HG02759 (cell line): ENCODE data around the gene SEZ6L.

Experiments used
- ATAC-seq: cut with Tn5 transposase; IDR thresholded peaks from one replicate; pipeline ENCODE4 v1.9.1; 2021; ENCODE audit warnings: mild to moderate bottlenecking, moderate library complexity; ENCODE audit not compliant: unreplicated experiment

SEZ6L gene

GRCh38 chr22:26291940-26292666 is 122.8 kb downstream of the SEZ6L start:
- ATAC-seq: no peak

DNA sequence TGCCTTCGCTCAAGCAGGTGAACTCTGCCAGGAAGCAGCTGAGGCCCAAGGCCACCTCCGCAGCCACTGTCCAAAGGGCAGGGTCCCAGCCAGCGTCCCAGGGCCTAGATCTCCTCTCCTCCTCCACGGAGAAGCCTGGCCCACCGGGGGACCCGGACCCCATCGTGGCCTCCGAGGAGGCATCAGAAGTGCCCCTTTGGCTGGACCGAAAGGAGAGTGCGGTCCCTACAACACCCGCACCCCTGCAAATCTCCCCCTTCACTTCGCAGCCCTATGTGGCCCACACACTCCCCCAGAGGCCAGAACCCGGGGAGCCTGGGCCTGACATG is 123.4 kb downstream of the SEZ6L start:
- no peak for ATAC-seq

DNA sequence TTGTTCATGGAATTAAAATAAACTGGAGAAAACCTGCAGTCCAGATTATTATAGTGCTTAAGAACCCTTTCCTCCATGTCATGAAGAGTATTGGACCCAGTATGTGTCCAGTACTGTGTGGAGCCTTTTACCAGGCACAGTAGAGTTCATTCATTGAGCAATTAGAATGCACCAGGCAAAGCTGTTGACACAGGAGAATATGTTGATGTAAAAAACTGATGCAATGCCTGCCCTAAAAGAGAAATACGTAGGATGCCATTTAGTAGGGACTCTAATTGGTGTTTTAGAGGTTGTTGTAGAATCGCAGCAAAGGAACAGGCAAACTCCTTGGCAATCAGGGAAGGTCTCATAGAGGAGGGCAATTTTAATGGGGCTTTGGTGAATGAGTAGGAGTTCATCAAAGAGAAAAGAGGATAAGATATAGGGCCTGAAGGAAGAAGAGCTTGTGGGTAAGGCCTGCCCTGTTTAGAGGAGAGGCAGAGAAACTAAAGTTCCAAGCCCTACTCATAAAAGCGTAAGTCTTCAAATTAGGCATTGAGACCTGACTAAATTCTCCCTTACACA is 126.4 kb downstream of the SEZ6L start:
- no peak for ATAC-seq

DNA sequence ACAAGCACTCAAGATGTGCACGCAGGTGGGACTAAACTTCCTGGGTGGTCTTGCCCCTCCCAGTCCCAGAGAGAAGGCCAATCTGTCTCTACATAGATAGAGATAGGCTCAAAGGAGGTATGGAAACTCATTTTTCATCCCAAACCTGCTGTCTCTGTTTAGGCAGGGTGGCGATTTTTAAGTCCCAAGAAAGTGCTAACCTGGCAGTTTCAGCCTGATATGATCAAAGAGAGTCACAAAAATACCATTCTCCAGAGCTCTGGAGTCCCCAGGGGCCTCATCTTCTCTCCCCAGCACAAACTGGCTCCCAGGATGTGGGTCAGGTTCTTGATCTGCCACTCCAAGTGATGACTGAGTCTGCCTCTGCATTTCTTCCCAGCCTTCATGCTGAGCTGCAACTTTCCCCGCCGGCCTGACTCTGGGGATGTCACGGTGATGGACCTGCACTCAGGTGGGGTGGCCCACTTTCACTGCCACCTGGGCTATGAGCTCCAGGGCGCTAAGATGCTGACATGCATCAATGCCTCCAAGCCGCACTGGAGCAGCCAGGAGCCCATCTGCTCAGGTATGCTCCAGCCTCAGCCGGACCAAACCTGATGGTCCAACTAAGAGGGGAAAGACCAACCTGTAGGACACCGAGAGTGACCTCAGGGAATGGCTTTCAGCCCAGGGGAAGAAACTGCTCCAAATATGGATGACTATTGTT is 129.5 kb downstream of the SEZ6L start:
- no peak for ATAC-seq

DNA sequence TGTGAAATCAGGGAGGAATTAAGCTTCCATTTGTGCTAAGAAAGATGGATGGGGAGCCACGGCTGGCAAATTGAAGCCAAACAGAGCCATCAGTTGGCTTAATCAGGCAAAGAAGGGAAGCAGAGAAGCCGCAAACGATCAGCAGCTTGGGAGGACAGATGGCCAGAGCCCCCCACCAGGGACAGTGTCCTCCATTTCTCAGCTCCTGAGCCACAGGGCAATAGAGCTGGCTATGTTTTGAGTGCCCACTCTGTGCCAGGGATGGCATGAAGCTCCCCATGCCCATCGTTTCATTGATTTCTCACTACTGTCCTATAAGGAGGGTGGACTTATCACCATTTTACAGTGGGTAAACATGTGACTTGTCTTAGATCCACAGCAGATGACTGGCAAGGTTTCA is 133.5 kb downstream of the SEZ6L start:
- no peak for ATAC-seq

DNA sequence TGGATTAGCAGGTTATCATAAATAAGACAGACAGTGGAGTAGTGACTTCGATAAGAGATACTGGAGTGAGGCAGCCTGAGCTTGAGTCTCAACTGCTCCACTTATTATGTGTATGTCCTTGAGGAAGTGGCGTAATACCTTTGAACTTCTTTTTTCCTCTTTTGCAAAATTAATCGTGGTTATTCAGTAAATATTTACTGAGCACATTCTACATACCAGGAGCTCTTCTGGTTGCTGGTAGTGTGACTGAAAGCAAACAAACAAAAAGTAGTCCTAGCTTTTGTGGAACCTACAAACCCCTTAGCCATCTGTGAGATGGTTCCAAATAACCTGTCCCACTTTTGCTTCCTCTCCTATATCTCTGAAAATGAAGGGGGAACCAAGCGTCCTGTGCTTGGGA is 134.2 kb downstream of the SEZ6L start:
- no peak for ATAC-seq

DNA sequence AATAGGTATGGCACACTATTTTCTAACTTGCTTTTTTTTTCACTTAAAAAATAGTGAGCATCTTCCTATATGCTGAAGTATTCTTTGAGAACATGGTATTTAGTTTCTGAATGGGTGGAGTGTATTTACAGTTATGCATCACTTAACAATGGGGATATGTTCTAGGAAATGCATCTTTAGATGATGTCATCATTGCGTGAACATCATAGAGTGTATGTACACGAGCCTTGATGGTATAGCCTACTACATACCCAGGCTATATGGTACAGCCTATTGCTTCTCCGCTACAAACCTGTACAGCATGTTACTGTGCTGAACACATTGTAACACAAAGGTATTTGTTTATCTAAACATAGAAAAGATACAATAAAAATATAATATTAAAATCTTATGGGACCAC is 135.5 kb downstream of the SEZ6L start:
- ATAC-seq: no peak

DNA sequence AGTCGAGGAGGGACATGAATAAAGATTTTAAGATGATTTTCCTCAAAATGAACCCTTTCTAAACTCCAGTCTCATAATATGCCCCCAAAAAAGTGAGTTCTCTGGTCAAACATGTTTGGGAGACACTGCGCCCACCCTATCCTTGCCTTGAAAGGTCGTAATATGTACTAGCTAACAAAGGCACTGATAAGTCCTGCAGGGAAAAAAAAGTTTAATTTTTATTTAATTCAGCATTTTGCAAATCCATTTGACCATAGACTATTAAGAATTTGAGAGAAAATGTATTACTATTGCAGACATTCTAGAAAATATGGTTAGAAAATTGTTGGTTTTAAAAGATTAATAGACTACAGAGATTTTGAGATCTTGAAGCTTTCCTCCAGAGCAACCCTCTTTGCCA is 139.2 kb downstream of the SEZ6L start:
- ATAC-seq: no peak

- ATAC-seq: no peak
Observed at GRCh38 chr22:26310616-26311015, 141.4 kb downstream of the SEZ6L start.

DNA sequence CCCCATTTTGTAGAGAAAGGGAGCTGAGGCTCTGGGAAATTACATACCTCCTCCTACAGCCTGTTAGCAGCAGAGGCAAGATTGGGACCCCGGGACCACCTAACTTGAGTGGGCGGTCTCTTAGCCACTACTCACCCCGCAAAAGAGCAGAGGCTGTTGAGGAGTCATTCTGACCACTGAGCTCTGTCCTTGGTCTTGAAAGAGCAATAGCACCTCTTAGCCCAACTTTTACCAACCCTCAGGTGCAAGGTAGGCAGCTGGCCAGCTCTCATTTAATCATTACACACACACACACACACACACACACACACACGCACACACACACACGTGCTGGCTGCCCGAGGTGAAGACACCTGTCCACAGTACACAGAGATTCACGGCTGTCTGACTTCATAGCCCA is 144.0 kb downstream of the SEZ6L start:
- ATAC-seq: no peak

GRCh38 chr22:26314171-26314570 is 144.9 kb downstream of the SEZ6L start:
- ATAC-seq: no peak

GRCh38 chr22:26314656-26315055 is 145.4 kb downstream of the SEZ6L start:
- ATAC-seq: no peak

- no peak for ATAC-seq
Observed at GRCh38 chr22:26316732-26317285, 147.5 kb downstream of the SEZ6L start.

DNA sequence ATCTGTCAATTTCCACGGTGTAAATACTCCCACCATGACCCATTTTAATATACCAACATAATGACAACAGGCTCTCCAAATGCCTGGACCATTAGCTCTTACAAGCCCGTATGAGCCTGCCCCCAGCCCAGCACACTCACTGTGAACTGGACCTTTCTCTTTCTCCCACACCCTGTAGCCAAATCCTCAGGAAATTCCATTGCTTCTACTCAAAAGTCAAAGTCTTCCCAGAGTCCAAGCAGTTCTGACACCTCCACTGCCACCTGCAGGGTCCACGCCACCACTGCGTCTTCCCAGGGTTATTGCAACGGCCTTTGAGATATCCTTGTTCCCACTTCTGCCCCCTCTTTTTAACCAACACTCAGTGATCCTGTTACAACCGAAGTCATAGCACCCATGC is 149.7 kb downstream of the SEZ6L start:
- no peak for ATAC-seq

GRCh38 chr22:26320447-26320846 is 151.2 kb downstream of the SEZ6L start:
- ATAC-seq: no peak

DNA sequence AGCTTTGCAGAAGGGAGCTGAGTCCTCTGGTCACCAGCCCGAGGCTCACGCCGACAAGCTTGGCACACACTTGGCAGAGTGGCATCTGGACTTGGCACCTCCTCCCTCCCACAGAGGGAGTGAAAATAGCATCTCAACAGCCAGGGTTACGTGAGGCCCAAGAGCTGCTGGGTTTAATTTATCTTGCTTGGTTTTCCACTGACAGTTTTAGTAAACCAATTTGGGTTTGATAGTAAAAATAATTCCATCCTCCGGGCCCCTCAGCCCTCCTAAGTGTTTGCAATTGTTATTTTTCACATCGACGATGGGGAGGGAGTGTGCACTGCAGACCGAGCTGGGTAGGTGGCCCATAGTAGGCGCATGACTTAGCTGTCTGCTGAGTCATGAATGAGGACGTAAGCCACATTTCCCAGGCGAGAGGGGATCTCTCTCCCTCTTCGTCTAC is 152.2 kb downstream of the SEZ6L start:
- ATAC-seq: no peak

GRCh38 chr22:26322179-26322905 is 153.1 kb downstream of the SEZ6L start:
- ATAC-seq: no peak

- ATAC-seq: no peak
Observed at GRCh38 chr22:26323013-26323412, 153.8 kb downstream of the SEZ6L start.

- no peak for ATAC-seq
Observed at GRCh38 chr22:26324150-26324549, 154.9 kb downstream of the SEZ6L start.

DNA sequence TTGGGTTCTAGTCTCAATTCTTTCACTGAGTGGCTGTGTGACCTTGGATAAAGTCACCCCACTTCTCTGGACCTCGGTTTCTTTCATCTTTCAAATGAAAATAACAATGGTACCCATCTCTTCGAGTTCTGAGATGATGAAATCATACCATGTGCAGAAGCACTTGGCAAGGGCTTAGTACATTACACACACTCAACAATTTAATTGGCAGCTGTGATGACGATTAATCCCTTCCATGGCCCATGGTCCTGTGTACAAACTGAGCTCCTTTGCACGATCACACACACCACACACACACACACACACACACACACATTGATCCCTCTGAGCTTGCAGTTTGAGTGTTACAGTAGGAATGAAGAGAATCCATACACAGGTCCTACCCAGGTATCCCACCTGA is 156.4 kb downstream of the SEZ6L start:
- ATAC-seq: no peak

DNA sequence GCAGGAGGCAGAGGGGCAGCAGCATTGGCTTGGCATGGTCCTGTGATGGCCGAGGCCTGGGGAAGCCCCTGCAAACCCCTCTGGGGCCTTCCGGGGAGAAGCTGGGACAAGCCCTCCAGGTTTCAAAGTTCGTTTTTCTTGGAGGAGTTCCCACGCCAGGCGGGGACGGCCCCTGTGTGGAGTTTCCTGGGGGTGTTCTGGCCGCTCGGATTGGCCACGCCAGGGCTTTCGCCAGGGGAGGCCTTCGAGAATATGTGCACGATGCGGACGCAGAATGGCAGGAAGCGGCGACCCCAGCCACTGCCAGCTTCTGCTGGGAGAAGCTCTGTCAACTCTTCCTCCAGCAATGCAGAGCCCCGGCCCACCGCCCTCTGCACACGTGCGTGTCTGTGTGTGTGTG is 157.5 kb downstream of the SEZ6L start:
- no peak for ATAC-seq
